ENCODE measurements around the gene ACY1.

DNA sequence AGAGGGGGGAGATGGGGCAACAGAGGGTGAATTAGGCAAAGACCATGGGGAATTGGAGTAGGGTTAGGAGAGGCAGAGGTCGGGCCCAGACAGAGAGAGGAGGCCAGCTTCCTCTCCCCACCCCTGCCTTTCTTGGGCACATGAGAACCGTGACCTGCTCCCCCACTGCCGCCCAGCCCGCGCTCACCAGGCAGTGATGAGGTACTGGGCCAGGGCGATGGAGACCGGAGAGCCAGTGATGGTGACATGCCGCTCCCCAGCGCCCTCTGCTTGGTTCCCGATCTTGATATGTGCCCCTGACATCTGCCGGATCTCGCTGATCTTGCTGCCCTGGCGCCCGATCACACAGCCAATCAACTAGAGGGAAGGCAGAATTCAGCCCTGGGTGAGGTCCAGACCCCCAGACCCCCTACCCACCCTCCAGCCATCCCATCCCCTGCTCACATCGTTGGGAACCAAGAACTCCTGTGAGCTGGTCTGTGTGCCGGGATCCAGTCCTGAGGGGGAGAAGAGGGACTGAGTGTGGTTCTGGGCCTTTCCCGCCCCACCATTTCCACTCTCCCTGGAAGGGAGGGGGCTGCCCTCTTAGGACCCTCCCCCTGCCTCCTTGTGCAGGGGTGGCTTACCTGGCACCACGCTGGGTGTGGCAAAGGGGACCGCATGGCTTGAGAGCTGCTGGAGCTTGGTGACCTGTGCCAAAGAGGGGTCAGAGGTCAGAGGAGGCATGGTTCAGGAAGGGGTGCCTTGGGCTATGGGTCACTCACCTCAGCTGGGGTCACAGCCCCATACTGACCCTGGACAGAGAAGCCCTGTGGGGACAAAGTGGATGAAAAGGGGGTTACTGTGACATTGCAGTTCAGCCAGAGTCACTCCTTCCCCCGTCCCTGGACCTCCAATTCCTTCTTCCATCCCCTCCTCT, 24.5 kb upstream of the ACY1 start:
- TF ChIP-seq, protein P1, sequence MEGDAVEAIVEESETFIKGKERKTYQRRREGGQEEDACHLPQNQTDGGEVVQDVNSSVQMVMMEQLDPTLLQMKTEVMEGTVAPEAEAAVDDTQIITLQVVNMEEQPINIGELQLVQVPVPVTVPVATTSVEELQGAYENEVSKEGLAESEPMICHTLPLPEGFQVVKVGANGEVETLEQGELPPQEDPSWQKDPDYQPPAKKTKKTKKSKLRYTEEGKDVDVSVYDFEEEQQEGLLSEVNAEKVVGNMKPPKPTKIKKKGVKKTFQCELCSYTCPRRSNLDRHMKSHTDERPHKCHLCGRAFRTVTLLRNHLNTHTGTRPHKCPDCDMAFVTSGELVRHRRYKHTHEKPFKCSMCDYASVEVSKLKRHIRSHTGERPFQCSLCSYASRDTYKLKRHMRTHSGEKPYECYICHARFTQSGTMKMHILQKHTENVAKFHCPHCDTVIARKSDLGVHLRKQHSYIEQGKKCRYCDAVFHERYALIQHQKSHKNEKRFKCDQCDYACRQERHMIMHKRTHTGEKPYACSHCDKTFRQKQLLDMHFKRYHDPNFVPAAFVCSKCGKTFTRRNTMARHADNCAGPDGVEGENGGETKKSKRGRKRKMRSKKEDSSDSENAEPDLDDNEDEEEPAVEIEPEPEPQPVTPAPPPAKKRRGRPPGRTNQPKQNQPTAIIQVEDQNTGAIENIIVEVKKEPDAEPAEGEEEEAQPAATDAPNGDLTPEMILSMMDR (IDR thresholded peaks at IDR 0.05; ENCODE audit: insufficient read depth, low read length): no peak
- TF ChIP-seq POLR2AphosphoS5 (IDR thresholded peaks at IDR 0.05; ENCODE audit: low read depth) (no peak), GABPA (IDR thresholded peaks at IDR 0.05; ENCODE audit: low read depth) (no peak), SPI1 (IDR thresholded peaks at IDR 0.05; ENCODE audit: borderline replicate concordance, low read depth) (no peak)
- TF ChIP-seq, protein P2, sequence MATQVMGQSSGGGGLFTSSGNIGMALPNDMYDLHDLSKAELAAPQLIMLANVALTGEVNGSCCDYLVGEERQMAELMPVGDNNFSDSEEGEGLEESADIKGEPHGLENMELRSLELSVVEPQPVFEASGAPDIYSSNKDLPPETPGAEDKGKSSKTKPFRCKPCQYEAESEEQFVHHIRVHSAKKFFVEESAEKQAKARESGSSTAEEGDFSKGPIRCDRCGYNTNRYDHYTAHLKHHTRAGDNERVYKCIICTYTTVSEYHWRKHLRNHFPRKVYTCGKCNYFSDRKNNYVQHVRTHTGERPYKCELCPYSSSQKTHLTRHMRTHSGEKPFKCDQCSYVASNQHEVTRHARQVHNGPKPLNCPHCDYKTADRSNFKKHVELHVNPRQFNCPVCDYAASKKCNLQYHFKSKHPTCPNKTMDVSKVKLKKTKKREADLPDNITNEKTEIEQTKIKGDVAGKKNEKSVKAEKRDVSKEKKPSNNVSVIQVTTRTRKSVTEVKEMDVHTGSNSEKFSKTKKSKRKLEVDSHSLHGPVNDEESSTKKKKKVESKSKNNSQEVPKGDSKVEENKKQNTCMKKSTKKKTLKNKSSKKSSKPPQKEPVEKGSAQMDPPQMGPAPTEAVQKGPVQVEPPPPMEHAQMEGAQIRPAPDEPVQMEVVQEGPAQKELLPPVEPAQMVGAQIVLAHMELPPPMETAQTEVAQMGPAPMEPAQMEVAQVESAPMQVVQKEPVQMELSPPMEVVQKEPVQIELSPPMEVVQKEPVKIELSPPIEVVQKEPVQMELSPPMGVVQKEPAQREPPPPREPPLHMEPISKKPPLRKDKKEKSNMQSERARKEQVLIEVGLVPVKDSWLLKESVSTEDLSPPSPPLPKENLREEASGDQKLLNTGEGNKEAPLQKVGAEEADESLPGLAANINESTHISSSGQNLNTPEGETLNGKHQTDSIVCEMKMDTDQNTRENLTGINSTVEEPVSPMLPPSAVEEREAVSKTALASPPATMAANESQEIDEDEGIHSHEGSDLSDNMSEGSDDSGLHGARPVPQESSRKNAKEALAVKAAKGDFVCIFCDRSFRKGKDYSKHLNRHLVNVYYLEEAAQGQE (IDR thresholded peaks at IDR 0.05; ENCODE audit: insufficient replicate concordance, low read depth): no peak
